ENCODE measurements around the gene SPATA46.
"Not testable (repeated sequence)": the region's sequence is repeated elsewhere in the genome, so short reads cannot be mapped to it uniquely, and the experiment has no call there.

Gene SPATA46

GRCh38 chr1:162376691-162377090 is at the start of gene SPATA46:
SPATA46 (minus strand) TSS chr1:162376854; CDS start chr1:162376790, 64 bp downstream.
- no peak for DNase-seq

DNA sequence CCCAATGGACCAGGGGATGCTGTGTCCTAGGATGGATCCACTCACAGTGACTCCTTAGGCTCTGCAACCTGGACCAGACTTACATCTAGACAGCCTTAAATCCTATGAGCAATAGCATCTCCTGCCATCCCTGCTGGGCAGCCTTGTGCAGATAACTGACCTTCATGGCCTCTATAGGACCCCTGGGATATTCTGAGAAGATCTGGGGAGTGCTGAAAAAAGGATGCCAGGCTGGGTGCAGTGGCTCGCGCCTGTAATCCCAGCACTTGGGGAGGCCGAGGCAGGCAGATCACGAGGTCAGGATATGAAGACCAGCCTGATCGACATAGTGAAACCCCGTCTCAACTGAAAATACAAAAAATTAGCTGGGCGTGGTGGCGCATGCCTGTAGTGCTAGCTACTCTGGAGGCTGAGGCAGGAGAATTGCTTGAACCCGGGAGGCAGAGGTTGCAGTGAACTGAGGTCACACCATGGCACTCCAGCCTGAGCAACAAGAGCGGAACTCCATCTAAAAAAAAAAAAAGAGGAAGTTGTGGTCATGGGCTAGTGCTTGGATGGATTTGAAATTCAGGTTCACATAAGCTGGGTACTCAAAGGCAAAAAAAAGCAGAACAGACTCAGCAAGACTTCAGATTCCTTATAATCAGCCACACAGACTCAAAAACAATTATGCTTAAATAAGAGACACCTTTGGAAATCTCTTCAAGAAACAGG is 46.2 kb upstream of the SPATA46 start:
- no peak for DNase-seq

GRCh38 chr1:162421258-162422164 is 44.9 kb upstream of the SPATA46 start:
- DNase-seq = no peak

- DNase-seq = no peak
These were observed 43.5 kb upstream of the SPATA46 start for GRCh38 chr1:162420120-162420519.

GRCh38 chr1:162419450-162419931 is 42.8 kb upstream of the SPATA46 start:
- not testable (repeated sequence) for DNase-seq

- DNase-seq = not testable (repeated sequence)
These were observed 41.9 kb upstream of the SPATA46 start for GRCh38 chr1:162418584-162418983.

DNA sequence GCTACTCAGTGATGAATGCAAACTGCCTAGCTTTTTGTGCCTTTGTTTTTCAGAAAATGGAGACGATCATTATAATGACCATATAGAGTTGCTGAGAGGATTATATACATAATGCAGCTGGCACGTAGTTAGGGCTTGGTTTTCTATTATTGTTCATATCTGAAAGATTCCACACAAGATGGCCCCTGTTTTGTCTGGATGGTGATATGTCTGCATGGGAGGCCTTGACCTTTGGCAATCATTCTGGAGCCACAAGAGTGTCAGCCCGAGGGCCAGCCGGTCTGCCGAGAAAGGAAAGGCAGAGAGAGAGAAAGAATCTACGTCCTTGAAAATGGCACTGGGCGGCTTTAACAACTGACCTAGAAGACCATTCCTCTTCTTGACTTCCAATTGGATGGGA is 41.0 kb upstream of the SPATA46 start:
- no peak for DNase-seq

- DNase-seq = no peak
These were observed 40.3 kb upstream of the SPATA46 start for GRCh38 chr1:162416909-162417308.

GRCh38 chr1:162416215-162416614 is 39.6 kb upstream of the SPATA46 start:
- no peak for DNase-seq

DNA sequence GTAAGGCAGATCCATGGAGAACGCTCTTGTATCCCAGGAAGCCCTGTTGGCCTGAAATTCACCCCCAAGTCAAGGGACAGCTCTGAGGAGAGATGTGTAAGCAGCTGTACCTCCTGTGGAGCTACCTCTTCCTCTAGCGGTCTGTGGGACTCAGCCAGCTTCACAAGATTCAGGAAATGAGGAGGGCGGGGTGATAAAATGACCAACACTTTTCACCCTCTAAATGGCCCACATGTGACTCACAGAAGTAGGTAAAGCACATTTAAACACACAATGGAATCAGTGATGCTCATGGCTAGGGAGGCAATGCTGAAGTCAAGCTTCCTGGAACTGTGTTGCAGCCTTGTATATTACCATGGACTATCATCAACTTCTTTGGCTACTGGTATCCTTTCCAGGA is 35.3 kb upstream of the SPATA46 start, which contains the start of gene SH2D1B:
Gene SH2D1B, minus strand, starts transcription at position 135 of the 400 bp plus-strand sequence. Its CDS starts 120 bp downstream, at position 15.
- no peak for DNase-seq

DNA sequence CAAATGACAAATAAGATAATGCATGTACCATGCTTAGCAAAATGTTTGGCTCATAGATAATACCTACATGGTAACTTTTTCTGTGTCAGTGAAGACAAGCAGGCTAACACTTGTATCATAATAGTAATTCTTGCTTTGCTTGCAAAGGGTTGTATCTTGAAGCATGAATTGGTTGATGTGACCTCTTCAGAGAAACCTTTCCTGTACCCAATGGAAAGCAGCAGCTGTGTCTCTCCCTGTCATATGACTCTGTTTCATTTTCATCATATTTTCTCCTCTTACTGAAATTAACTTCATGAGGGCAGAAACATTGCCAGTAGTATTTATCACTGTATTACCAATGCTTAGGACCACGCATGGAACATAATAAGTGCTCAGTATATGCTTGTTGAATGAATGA is 30.9 kb upstream of the SPATA46 start:
- no peak for DNase-seq

GRCh38 chr1:162406811-162407210 is 30.2 kb upstream of the SPATA46 start:
- no peak for DNase-seq

DNA sequence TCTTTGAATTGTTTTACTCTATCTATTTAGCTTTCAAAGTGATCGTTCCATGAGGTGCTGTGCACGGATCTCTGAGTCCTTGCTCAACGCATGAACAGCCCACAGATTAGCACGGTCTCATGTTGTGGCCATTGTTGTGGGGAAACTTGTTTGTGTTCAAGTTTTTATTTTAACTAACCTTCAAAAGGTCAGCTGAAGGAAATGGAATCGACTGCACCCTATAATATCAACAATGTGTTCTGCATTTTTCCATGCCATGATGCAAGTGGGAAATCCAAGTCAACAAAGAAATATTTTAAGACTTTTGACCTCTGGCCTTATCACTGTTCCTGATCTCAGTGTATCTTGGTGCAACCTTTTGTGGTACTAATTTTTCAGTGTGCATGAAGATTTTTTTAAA is 29.1 kb upstream of the SPATA46 start:
- DNase-seq = no peak

DNA sequence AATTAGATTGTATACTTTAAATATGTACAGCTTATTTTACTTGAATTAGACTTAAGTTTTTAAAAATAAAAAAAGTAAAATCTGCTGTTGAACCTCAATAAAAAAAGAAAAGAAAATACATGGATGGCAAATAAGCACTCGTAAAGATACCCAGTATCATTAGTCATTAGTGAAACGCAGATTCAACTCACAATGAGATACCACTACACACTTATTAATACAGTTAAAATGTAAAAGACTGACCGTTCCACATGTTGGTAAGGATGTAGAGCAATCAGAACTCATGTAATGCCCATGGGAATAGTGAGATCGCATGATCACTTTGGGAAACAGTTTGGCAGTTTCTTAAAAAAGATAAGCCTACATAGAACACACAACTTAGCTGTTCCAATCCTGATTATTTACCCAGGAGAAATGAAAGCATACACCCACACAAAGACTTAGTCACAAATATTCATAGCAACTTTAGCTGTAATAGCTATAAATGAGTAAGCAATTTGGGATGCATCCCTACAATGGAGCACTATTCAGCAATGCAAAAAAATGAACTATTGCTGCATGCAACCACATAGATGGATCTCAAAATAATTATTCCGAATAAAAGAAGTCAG is 28.0 kb upstream of the SPATA46 start:
- DNase-seq = no peak

GRCh38 chr1:162400790-162401355 is 24.2 kb upstream of the SPATA46 start:
- no peak for DNase-seq

- no peak for DNase-seq
These were observed 22.4 kb upstream of the SPATA46 start for GRCh38 chr1:162398999-162399580.

GRCh38 chr1:162397943-162398560 is 21.4 kb upstream of the SPATA46 start:
- no peak for DNase-seq

DNA sequence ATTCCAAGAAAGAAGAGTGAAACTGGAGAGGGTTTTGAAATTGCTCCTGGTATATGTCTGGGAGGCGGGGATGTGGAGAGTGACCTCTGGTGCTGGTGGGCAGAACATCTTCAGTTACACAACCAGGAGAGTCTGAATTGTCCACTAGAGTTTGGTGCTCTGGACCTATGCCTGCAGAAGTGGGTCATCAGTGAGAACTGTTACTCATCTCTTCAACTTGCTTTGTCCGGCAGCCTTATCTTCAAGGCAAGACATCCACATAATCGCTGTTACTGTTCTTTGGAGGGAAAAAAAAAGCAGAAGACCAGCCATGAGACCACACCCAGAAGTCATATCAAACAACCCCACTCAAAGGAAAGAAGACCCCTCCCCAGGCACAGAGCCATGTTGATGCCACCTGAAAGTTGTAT is 20.4 kb upstream of the SPATA46 start:
- no peak for DNase-seq

- DNase-seq = no peak
These were observed 19.7 kb upstream of the SPATA46 start for GRCh38 chr1:162396201-162396906.

- peak; percentile 46 for DNase-seq
These were observed 15.3 kb upstream of the SPATA46 start for GRCh38 chr1:162391790-162392563.
